HG03045 (cell line): ENCODE measurements around the gene IGF2.

Source experiments
- ATAC-seq: cut with Tn5 transposase; IDR thresholded peaks from one replicate; pipeline ENCODE4 v1.9.1; 2021; ENCODE audit warnings: mild to moderate bottlenecking, moderate library complexity; ENCODE audit not compliant: unreplicated experiment

Gene IGF2

GRCh38 chr11:2154195-2154585 is 15.0 kb upstream of the IGF2 start:
- ATAC-seq: no peak

DNA sequence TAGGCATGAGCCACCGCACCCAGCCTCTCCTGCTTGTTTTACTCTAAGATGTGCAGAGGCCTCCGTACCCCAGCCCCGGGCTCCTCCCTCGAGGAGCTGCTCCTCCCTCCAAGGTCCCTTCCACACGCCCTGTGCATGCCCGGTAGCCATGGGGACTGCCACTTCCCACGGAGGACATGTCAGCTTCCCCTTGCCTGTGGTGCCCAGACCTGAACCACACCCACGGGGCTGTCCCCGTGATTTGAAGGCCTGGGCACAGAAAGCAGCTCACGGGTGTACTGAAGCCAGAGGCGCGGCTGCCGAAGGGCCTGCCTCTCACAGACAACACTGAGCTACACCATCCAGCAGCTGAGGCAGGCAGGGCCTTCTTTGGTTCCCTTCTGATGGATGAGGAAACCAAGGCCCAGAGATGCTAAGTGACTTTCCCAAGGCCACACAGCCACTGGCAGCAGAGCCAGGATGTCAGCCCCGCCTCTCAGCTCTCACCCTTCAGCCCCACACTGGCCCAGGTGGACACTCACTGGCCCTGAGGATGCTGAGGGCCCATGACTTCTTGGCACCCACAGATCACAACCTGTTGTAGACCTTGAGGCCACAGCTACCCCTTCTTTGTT is 14.5 kb upstream of the IGF2 start:
- ATAC-seq: no peak

DNA sequence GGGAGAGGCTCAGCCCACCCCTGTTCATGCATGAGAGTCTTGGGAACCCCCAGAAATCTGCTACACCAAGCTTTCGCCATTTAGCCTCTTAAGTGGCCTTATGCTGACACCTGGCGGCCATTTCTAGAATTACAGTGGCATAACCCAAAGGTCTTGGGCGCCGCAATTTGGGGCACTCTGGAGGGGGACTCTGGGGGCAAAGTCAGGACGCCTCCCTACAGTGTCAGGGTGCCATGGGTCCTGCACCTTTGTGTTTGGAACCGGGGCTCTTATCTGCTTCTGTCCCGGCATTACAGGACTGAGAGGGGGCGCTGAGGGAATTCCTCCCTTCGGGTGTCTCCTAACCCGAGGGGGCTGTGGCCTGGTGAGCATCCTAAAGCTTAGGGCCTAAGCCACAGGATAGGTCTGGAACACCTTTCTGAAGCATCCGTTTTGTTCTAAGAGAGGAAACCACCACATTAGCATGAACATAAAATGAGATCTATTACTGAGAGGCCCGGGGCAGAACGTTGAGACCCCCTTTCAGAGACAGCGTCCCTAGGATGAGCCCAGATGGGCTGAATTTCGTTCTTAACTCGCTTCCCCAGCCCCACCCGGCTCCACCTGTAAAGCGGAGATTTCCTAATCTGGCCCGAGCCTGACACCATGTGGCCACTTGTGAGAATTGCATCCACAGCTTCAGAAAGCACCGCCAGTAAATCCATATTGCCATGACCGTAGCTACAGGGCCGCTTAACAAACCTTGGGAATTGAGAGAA is 12.5 kb upstream of the IGF2 start:
- no peak for ATAC-seq

DNA sequence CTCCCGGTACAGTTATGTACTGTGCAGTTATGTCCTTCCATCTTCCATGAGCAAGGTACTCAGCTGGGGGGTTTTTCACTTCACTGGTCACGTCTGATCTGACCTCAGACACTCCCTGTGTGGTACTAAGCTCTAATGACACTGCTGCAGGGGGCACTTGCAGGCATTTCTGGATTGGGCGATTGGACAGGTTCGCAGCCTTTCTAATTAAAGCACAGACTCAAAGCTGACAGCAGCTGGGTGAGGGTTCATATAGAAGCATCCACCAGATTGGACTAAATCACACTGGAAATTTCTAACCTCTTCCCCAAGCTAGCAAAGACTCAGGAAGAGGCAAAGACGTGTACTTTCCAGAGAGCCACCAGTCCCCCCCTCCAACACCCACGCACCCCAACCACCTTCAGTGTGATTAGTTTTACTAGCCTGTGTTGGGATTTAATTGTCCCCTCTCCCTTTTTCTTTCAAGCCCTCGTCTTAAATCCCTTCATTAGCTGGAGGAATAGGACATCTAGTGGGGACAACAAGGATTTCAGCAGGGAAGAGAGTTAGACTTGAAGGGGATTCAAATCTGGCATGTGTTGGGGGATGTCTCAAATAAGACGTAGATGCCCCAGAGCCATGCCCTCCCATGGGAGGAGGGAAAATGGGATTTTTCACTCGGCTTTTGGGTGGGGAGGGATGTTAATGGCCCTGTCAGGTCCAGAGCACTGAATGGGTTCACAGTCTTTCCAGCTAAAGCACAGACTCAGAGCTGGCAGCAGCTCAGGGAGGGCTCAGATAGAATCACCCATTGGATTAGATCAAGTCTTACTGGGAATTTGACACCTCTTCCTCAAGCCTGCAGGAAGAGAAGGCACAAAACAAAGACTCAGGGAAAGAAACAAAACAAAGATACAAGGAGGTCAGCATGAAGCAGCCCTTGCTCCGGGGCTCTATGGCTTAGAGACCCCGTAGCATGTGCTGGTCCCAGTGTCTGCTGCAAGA is 11.0 kb upstream of the IGF2 start:
- no peak for ATAC-seq

- no peak for ATAC-seq
Observed at GRCh38 chr11:2149460-2149859, 10.3 kb upstream of the IGF2 start.

- ATAC-seq: no peak
Observed at GRCh38 chr11:2148595-2148994, 9.4 kb upstream of the IGF2 start.

DNA sequence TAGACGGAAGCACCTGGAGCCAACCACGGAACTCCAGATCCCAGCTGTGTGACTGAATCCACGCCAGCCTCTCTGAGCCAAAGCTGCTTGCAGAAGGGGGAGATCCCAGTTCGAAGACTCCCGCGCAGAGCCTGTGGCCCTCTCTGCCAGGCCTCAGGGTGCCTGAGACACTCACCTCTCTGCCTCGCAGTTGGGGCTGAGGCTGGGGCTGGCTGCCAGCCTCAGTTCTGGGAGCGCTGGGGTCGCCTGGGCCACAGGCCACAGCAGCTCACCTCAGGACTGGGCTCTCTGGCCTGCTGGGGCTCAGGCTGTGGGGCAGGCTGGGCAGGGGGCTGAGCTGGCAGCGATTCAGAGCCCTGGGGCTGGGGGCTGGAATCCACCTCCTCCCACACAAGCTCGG is 8.2 kb upstream of the IGF2 start:
- ATAC-seq: no peak

DNA sequence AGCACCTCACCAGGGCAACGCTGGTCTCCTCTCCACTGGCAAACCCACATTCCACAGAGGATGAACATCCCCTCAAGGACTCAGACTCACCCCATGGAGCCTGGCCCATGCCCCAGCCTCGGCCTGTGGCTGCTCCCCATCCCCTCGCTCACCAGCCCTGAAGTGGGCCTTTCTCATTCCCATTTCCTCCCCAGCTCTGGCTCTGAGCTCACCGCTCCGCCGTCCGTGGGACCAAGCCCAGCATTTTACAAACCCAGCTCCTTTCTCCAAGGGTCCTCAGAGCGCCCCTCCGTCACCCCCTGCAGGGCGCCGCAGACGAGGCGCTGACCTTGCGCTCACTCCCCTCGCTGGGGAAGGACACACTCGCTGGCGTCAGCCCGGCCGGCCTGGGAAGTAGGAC is 6.9 kb upstream of the IGF2 start:
- ATAC-seq: no peak

GRCh38 chr11:2144544-2145248 is 5.5 kb upstream of the IGF2 start:
- no peak for ATAC-seq

- no peak for ATAC-seq
Observed at GRCh38 chr11:2143799-2144543, 4.8 kb upstream of the IGF2 start.

DNA sequence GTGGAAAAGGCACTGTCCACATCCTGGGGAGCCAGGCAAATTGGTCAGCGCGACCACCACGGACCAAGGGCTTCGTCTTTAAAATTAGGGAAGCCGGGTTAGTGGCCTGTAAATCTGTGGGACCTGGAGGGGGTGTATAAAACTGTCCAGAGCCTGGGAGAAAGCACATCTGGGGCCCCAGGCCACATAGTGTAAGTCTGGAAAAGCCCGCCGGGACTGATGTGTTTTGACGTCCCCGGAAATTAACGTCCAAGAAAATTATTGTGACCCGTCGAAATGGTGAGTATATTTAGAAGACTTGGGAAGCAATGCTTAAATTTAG is 4.2 kb upstream of the IGF2 start:
- no peak for ATAC-seq

GRCh38 chr11:2142762-2143202 is 3.6 kb upstream of the IGF2 start:
- ATAC-seq: no peak

GRCh38 chr11:2142300-2142759 is 3.1 kb upstream of the IGF2 start:
- ATAC-seq: no peak

GRCh38 chr11:2140411-2141400 is 1.5 kb upstream of the IGF2 start:
- no peak for ATAC-seq

DNA sequence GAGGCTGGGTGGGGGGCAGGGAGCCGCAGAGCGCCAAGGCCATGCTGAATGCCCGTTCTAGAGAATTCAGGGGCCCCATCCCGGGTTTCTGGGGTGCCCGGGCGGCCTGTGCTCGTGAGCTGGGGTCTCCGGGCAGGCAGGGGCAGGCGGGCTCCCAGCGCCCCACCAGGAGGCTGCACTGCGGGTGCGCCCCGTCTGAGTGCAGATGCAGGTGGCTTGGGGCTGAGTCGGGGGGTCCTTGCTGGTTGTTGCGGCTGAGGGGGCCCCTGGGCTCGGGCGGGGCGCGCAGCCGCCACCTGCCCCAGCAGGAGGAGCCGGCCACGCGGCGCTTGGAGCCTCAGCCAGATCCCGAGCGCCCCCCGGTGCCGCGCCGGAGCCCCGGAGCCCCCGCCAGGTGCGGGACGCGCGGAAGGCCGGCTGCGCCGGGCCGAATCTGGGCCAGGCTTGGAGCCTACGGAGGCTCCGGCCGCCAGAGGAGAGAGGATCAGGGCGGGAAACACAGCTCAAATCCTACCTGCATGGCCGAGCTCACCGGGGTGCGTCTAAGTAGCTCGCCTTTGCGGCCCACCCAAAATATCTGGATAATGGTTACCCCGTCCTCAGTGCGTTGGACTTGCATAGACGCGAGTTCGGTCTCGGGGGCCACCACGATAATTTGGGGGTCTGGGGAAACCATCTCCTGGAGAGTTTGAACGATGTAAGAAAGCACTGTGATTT is 590 bp upstream of the IGF2 start:
- ATAC-seq: no peak

- no peak for ATAC-seq
Observed at GRCh38 chr11:2138431-2139122, 612 bp downstream of the IGF2 start.

DNA sequence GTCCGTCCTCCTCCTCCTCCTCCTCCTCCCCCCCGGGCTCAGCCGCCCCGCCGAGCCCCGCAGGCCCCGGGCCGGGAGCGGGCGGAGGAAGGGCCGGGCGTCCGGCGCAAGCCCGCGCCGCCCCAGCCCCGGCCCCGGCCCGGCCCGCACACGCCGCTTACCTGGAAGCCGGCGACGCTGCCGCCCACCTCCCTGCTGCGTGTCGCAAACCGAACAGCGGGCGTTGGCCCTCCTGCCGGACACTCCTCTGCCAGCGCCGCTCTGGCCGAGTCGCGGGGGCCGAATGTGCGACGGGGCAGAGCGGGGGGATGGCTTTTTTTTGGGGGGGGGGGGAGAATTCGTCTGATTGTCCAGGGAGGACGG is 1.1 kb downstream of the IGF2 start:
- ATAC-seq: no peak
